DOHH2 (cell line): ENCODE results near the gene RRAGD.

ENCODE experiments used
- EZH2phosphoT487 ChIP-seq: fragments of 200-600 bp; sonication (generic); IDR thresholded peaks from 2 replicates; pipeline ENCODE4 v1.6.1; 2017; ENCODE audit warnings: borderline replicate concordance, mild to moderate bottlenecking, antibody characterized with exemption, low read length, moderate library complexity, mixed read lengths
- TF ChIP-seq, protein P1 (sequence below): fragments of 200-600 bp; sonication (generic); IDR thresholded peaks from one replicate; pipeline ENCODE4 v1.5.1; 2014; ENCODE audit warnings: antibody characterized with exemption, mild to moderate bottlenecking, low read depth, low read length; ENCODE audit not compliant: poor library complexity, severe bottlenecking

DNA sequence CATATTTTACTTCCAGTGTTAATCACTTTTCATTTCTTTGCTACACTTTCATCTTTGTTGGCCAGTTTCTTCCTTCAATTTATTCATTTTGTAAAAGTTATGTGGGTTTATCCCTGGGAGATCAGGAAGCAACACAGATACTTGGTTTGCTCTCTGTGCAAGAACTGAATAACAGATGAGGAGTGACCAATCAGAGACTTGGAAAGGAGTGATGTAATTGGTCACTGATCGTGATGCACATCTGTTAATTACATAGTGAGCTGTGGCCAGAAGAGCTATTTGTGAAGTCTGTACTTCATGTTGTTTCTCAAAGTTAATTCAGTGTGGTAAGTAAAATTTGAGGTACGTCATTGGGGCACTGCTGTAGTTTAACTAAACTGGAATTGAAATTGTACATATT lies 42.2 kb upstream of the RRAGD start:
- TF ChIP-seq, protein P1, sequence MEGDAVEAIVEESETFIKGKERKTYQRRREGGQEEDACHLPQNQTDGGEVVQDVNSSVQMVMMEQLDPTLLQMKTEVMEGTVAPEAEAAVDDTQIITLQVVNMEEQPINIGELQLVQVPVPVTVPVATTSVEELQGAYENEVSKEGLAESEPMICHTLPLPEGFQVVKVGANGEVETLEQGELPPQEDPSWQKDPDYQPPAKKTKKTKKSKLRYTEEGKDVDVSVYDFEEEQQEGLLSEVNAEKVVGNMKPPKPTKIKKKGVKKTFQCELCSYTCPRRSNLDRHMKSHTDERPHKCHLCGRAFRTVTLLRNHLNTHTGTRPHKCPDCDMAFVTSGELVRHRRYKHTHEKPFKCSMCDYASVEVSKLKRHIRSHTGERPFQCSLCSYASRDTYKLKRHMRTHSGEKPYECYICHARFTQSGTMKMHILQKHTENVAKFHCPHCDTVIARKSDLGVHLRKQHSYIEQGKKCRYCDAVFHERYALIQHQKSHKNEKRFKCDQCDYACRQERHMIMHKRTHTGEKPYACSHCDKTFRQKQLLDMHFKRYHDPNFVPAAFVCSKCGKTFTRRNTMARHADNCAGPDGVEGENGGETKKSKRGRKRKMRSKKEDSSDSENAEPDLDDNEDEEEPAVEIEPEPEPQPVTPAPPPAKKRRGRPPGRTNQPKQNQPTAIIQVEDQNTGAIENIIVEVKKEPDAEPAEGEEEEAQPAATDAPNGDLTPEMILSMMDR, result no peak
- no peak for TF ChIP-seq EZH2phosphoT487
